Measurements from ENCODE around the gene CD2AP.
A peak's percentile ranks its signal among the peaks of the same experiment; 100 is the strongest.

CD2AP gene

GRCh38 chr6:47521961-47522360 is 44.4 kb downstream of the CD2AP start:
- no peak for ATAC-seq

GRCh38 chr6:47524136-47524845 is 46.7 kb downstream of the CD2AP start:
- TF ChIP-seq PATZ1 (CRISPR knock-in tag; IDR thresholded peaks at IDR 0.05; ENCODE audit: borderline replicate concordance) (no peak), TOX (CRISPR knock-in tag; IDR thresholded peaks at IDR 0.05; ENCODE audit: borderline replicate concordance) (no peak), ZNF70 (CRISPR knock-in tag; IDR thresholded peaks at IDR 0.05) (no peak), GLIS3 (CRISPR knock-in tag; IDR thresholded peaks at IDR 0.05) (no peak), OSR1 (CRISPR knock-in tag; IDR thresholded peaks at IDR 0.05) (no peak), ISL1 (CRISPR knock-in tag; IDR thresholded peaks at IDR 0.05) (no peak), PPARA (CRISPR knock-in tag; IDR thresholded peaks at IDR 0.05; ENCODE audit: borderline replicate concordance) (no peak), POU6F1 (CRISPR knock-in tag; IDR thresholded peaks at IDR 0.05; ENCODE audit: borderline replicate concordance, low read depth) (no peak), TSHZ2 (CRISPR knock-in tag; IDR thresholded peaks at IDR 0.05) (no peak), SNAI2 (CRISPR knock-in tag; IDR thresholded peaks at IDR 0.05) (no peak), ZFP3 (CRISPR knock-in tag; IDR thresholded peaks at IDR 0.05) (no peak), ZNF565 (CRISPR knock-in tag; conservative IDR thresholded peaks at IDR 0.05; ENCODE audit: low read depth) (no peak), ZFP30 (CRISPR knock-in tag; IDR thresholded peaks at IDR 0.05) (no peak), CSDC2 (CRISPR knock-in tag; IDR thresholded peaks at IDR 0.05) (no peak), CREB5 (CRISPR knock-in tag; IDR thresholded peaks at IDR 0.05; ENCODE audit: low read depth) (no peak), RARB (CRISPR knock-in tag; IDR thresholded peaks at IDR 0.05) (no peak)
- ATAC-seq, result peak; percentile 44; the same call in 2 of the 3 replicates

More at GRCh38 chr6:47521961-47522360, 44.4 kb downstream of the CD2AP start:
- no peak for TF ChIP-seq ZNF565 (CRISPR knock-in tag; conservative IDR thresholded peaks at IDR 0.05; ENCODE audit: low read depth)
- no peak for TF ChIP-seq TCF4 (CRISPR knock-in tag; IDR thresholded peaks at IDR 0.05; ENCODE audit: borderline replicate concordance)
- TF ChIP-seq CSDC2 (CRISPR knock-in tag; IDR thresholded peaks at IDR 0.05), result no peak
- no peak for TF ChIP-seq ESRRG (CRISPR knock-in tag; IDR thresholded peaks at IDR 0.05)
- TF ChIP-seq PATZ1 (CRISPR knock-in tag; IDR thresholded peaks at IDR 0.05; ENCODE audit: borderline replicate concordance), result no peak
- TF ChIP-seq PPARA (CRISPR knock-in tag; IDR thresholded peaks at IDR 0.05; ENCODE audit: borderline replicate concordance), result no peak
- TF ChIP-seq SNAI2 (CRISPR knock-in tag; IDR thresholded peaks at IDR 0.05), result no peak
- no peak for TF ChIP-seq BACH2 (CRISPR knock-in tag; IDR thresholded peaks at IDR 0.05; ENCODE audit: borderline replicate concordance)
- no peak for TF ChIP-seq CREB5 (CRISPR knock-in tag; IDR thresholded peaks at IDR 0.05; ENCODE audit: low read depth)
- TF ChIP-seq GLIS3 (CRISPR knock-in tag; IDR thresholded peaks at IDR 0.05), result no peak
- no peak for TF ChIP-seq CSRNP3 (CRISPR knock-in tag; IDR thresholded peaks at IDR 0.05)
- no peak for TF ChIP-seq ZFP30 (CRISPR knock-in tag; IDR thresholded peaks at IDR 0.05)

Measured in SK-N-SH treated with all-trans-retinoic acid at 6 μM for 48 hours (cell line).